Neuronal stem cell (in vitro differentiated cells): ENCODE results near the gene SMC6.

Source experiments
- DNase-seq: peaks from one replicate; pipeline ENCODE4 v3.0.0-alpha.2; 2013; ENCODE audit warnings: low spot score
- H2AFZ ChIP-seq: one replicate; pipeline ENCODE4 v1.6.1; 2013; ENCODE audit warnings: mild to moderate bottlenecking, low read length, inconsistent platforms
- H2AK5ac ChIP-seq: 2 replicates; pipeline ENCODE4 v1.6.1; 2013; ENCODE audit warnings: low read depth, mild to moderate bottlenecking, inconsistent platforms, low read length, moderate library complexity, mixed read lengths
- H2BK120ac ChIP-seq: 2 replicates; pipeline ENCODE4 v1.6.1; 2013; ENCODE audit warnings: low read depth, mild to moderate bottlenecking, inconsistent platforms, low read length, moderate library complexity, mixed read lengths
- H2BK12ac ChIP-seq: one replicate; pipeline ENCODE4 v1.6.1; 2013; ENCODE audit warnings: low read length, inconsistent platforms
- H2BK15ac ChIP-seq: 2 replicates; pipeline ENCODE4 v1.6.1; 2013; ENCODE audit warnings: mild to moderate bottlenecking, low read length, inconsistent platforms, mixed read lengths
- H2BK5ac ChIP-seq: one replicate; pipeline ENCODE4 v1.6.1; 2013; ENCODE audit warnings: inconsistent platforms, mild to moderate bottlenecking, low read length, moderate library complexity
- H3K14ac ChIP-seq: one replicate; pipeline ENCODE4 v1.6.1; 2013; ENCODE audit warnings: low read length, inconsistent platforms
- H3K18ac ChIP-seq: 2 replicates; pipeline ENCODE4 v1.6.1; 2013; ENCODE audit warnings: low read length, inconsistent platforms
- H3K23ac ChIP-seq: 2 replicates; pipeline ENCODE4 v1.6.1; 2013; ENCODE audit warnings: low read depth, mild to moderate bottlenecking, mixed read lengths, low read length, inconsistent platforms; ENCODE audit not compliant: poor library complexity
- H3K27ac ChIP-seq: replicated peaks from 3 replicates; pipeline ENCODE4 v1.5.1; 2013; ENCODE audit warnings: low read length, inconsistent platforms
- H3K27me3 ChIP-seq, 3 experiments: 2 replicates each; pipeline ENCODE4 v1.6.1; 2013; ENCODE audit warnings: low read length in 3 of 3, mild to moderate bottlenecking in 2 of 3, inconsistent platforms in 1 of 3, low read depth in 1 of 3, mixed read lengths in 1 of 3, moderate library complexity in 1 of 3; ENCODE audit not compliant: control insufficient read depth in 3 of 3, insufficient read depth in 3 of 3
- H3K36me3 ChIP-seq, 2 donors: replicated peaks in 1 of 2; 2 replicates each; pipeline ENCODE4 v1.6.1; 2013; ENCODE audit warnings: low read length in 2 of 2; ENCODE audit not compliant: control insufficient read depth in 2 of 2, insufficient read depth in 2 of 2
- H3K4ac ChIP-seq: 2 replicates; pipeline ENCODE4 v1.6.1; 2013; ENCODE audit warnings: inconsistent platforms, mild to moderate bottlenecking, low read length, moderate library complexity
- H3K4me1 ChIP-seq, 2 donors: 1 replicate in 1 of 2; 2 replicates in 1 of 2; pipeline ENCODE4 v1.6.1; 2013; ENCODE audit warnings: low read length in 2 of 2, low read depth in 1 of 2; ENCODE audit not compliant: control insufficient read depth in 2 of 2, insufficient read depth in 1 of 2
- H3K4me2 ChIP-seq: one replicate; pipeline ENCODE4 v1.6.1; 2013; ENCODE audit warnings: mild to moderate bottlenecking, low read length, inconsistent platforms; ENCODE audit not compliant: insufficient read depth, poor library complexity, severe bottlenecking
- H3K4me3 ChIP-seq, 2 donors: 2 replicates each; pipeline ENCODE4 v1.5.1; 2013; ENCODE audit warnings: low read length in 2 of 2, mild to moderate bottlenecking in 2 of 2, inconsistent platforms in 1 of 2, moderate library complexity in 1 of 2
- H3K79me1 ChIP-seq: one replicate; pipeline ENCODE4 v1.6.1; 2013; ENCODE audit warnings: low read depth, mild to moderate bottlenecking, inconsistent platforms, low read length, moderate library complexity
- H3K9ac ChIP-seq: one replicate; pipeline ENCODE4 v1.6.1; 2013; ENCODE audit warnings: mild to moderate bottlenecking, low read depth, low read length, inconsistent platforms; ENCODE audit not compliant: poor library complexity
- H3K9me3 ChIP-seq, 2 donors: replicated peaks in 1 of 2; 2 replicates each; pipeline versions ENCODE3 to v1.6.1; 2013; ENCODE audit warnings: low read length in 2 of 2, mild to moderate bottlenecking in 2 of 2, inconsistent platforms in 1 of 2, low read depth in 1 of 2, mixed read lengths in 1 of 2, moderate library complexity in 1 of 2; ENCODE audit not compliant: control insufficient read depth in 2 of 2, insufficient read depth in 1 of 2
- H4K8ac ChIP-seq: one replicate; pipeline ENCODE4 v1.6.1; 2013; ENCODE audit warnings: low read depth, mild to moderate bottlenecking, inconsistent platforms, low read length, moderate library complexity
- H4K91ac ChIP-seq: one replicate; pipeline ENCODE4 v1.6.1; 2013; ENCODE audit warnings: low read length, low read depth, mild to moderate bottlenecking, inconsistent platforms; ENCODE audit not compliant: poor library complexity
- WGBS, 2 donors: extraction: QIAGEN DNeasy Blood & Tissue Kit; methylation state at CpG; one replicate each; pipeline ENCODE4 v1.1.7; 2013; ENCODE audit warnings: missing lambda C conversion rate in 2 of 2, mixed read lengths in 1 of 2; ENCODE audit not compliant: insufficient read length in 2 of 2, insufficient replicate concordance in 1 of 2; ENCODE audit errors: extremely low coverage in 2 of 2; 5-methylcytosine and 5-hydroxymethylcytosine counted together

The SMC6 gene

DNA sequence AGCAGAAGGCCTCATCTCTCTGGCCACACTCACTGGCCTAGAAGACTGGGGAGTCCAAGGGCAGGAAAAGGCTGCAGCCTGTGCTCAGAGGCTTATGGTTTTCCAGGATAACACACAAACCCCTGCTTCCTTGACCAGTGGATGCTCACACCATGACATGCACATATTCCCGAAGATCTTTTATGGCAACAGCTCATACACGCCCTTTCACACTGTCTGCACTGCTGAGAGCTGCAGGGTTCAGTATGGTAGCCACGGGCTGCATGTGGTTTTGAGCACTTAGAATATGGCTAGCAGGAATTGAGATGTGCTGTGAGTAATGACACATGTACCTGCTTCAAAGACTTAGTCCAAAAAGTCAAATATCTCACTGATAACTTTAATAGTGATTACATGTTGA is 117.4 kb downstream of the SMC6 start:
- Histone ChIP-seq H3K4me2 (no peak overlapping the region), H3K4ac (no peak overlapping the region), H4K8ac (no peak overlapping the region), H3K79me1 (no peaks in the 10 kb centered on the region), H3K9ac (no peak overlapping the region), H3K9me3 (no peaks in the 10 kb centered on the region), H3K36me3 (no peaks in the 10 kb centered on the region), H2BK15ac (no peak overlapping the region), H2BK5ac (no peak overlapping the region), H3K27me3 (no peaks in the 10 kb centered on the region), H2AFZ (no peak overlapping the region), H2BK12ac (no peak overlapping the region), H3K27ac (no peak overlapping the region), H3K14ac (no peak overlapping the region), H3K18ac (no peak overlapping the region), H3K23ac (no peak overlapping the region), H2AK5ac (no peak overlapping the region), H2BK120ac (no peak overlapping the region), H3K4me1 (peaks cover 1 to 13% of the 10 kb centered on the region in 2 donors), H4K91ac (no peak overlapping the region), H3K4me3 (no peak overlapping the region)
- no peak for DNase-seq
- WGBS, 2 donors = no CpG with 5 or more reads among the region's 3 CpGs

DNA sequence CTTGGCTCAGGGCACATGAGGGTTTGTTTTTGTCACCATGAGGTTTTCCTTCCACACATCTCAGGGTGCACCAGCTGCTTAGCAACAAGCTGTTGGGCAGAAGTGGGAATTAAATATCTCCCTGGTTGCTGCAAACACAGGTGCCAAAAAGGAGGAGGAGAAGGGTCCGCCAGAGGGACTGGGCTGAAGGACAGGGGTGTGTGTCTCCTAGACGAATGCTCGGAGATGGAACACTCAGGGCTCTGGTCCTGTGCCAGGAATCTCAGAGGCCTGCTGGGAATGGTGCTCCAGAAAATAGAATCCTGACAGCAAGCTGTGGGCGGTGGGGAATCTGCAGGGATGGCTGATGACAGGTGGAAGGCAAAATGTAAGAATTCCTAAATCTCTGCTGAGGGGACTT is 118.6 kb downstream of the SMC6 start:
- no peak overlapping the region for H2BK15ac ChIP-seq
- H2AK5ac ChIP-seq = no peak overlapping the region
- no peaks in the 10 kb centered on the region for H3K9me3 ChIP-seq
- no peak overlapping the region for H3K23ac ChIP-seq
- no peak overlapping the region for H2BK120ac ChIP-seq
- H3K4me1 ChIP-seq = peaks cover 1 to 13% of the 10 kb centered on the region in 2 donors
- H3K4me2 ChIP-seq = no peak overlapping the region
- no peak overlapping the region for H4K91ac ChIP-seq
- H2BK12ac ChIP-seq = no peak overlapping the region
- H3K14ac ChIP-seq = no peak overlapping the region
- no peak overlapping the region for H3K27ac ChIP-seq
- no peak for DNase-seq
- no peak overlapping the region for H3K18ac ChIP-seq
- H3K27me3 ChIP-seq = no peaks in the 10 kb centered on the region
- no peak overlapping the region for H4K8ac ChIP-seq
- H3K4me3 ChIP-seq = no peak overlapping the region
- H2AFZ ChIP-seq = peak overlapping the region; percentile 46
- no peak overlapping the region for H3K4ac ChIP-seq
- WGBS, 2 donors = no CpG with 5 or more reads among the region's 4 CpGs
- H2BK5ac ChIP-seq = no peak overlapping the region
- H3K79me1 ChIP-seq = no peaks in the 10 kb centered on the region
- H3K36me3 ChIP-seq = no peaks in the 10 kb centered on the region
- no peak overlapping the region for H3K9ac ChIP-seq

DNA sequence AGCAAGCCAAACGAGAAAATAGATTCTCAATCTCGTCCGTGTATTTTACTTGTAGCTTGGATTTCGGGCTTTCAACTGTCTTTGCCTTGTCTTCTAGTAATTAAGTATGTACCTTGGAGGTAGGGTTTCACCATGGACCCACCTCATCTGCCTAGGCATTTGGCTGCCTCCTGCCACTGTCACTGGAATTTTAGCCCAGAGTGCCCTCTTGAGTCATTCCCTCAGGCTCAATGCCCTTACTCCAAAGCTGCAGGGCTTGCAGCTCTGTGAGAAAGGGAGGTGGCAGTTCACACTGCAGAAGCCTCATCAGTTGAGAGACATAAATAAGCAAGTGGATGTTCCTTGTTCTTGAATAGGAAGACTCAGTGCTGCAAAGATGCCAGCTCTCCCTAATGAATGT is 123.5 kb downstream of the SMC6 start:
- H3K4me1 ChIP-seq = peaks cover 0 to 6% of the 10 kb centered on the region in 2 donors
- DNase-seq = no peak
- no peak overlapping the region for H3K4me3 ChIP-seq
- H2BK120ac ChIP-seq = no peak overlapping the region
- H3K23ac ChIP-seq = no peak overlapping the region
- H3K14ac ChIP-seq = no peak overlapping the region
- peaks cover 0 to 3% of the 10 kb centered on the region in 2 donors for H3K9me3 ChIP-seq
- no peak overlapping the region for H3K18ac ChIP-seq
- no peak overlapping the region for H3K4me2 ChIP-seq
- no peak overlapping the region for H2AFZ ChIP-seq
- no peak overlapping the region for H3K9ac ChIP-seq
- H3K36me3 ChIP-seq = no peaks in the 10 kb centered on the region
- no CpG with 5 or more reads among the region's 4 CpGs for WGBS, 2 donors
- H2AK5ac ChIP-seq = no peak overlapping the region
- H2BK5ac ChIP-seq = no peak overlapping the region
- no peak overlapping the region for H2BK15ac ChIP-seq
- H4K8ac ChIP-seq = no peak overlapping the region
- H4K91ac ChIP-seq = no peak overlapping the region
- no peak overlapping the region for H2BK12ac ChIP-seq
- H3K79me1 ChIP-seq = peaks cover 2% of the 10 kb centered on the region
- no peak overlapping the region for H3K27ac ChIP-seq
- H3K4ac ChIP-seq = no peak overlapping the region
- H3K27me3 ChIP-seq = no peaks in the 10 kb centered on the region

GRCh38 chr2:17628349-17629261 is 125.0 kb downstream of the SMC6 start:
- Histone ChIP-seq H3K9me3 (peaks cover 2 to 3% of the 10 kb centered on the region in 2 donors), H3K27me3 (no peaks in the 10 kb centered on the region), H2BK15ac (no peak overlapping the region), H4K8ac (no peak overlapping the region), H3K14ac (no peak overlapping the region), H3K23ac (no peak overlapping the region), H3K18ac (no peak overlapping the region), H4K91ac (no peak overlapping the region), H2BK12ac (no peak overlapping the region), H2BK120ac (no peak overlapping the region), H3K27ac (no peak overlapping the region), H2BK5ac (no peak overlapping the region), H3K4me2 (no peak overlapping the region), H3K4me3 (no peak overlapping the region), H3K9ac (no peak overlapping the region), H3K36me3 (no peaks in the 10 kb centered on the region), H3K4ac (no peak overlapping the region), H2AFZ (no peak overlapping the region), H3K79me1 (peaks cover 2% of the 10 kb centered on the region), H3K4me1 (no peaks in the 10 kb centered on the region), H2AK5ac (peak overlapping the region; percentile 31)
- DNase-seq = no peak
- no CpG with 5 or more reads among the region's 2 CpGs for WGBS, 2 donors
